Vagina (tissue), 2 donors: ENCODE data around the gene DGKI.

Source experiments
- POLR2A ChIP-seq, 2 donors: fragments of 450-650 bp; IDR thresholded peaks; one replicate each; pipeline ENCODE4 v1.6.1; 2017; ENCODE audit warnings: antibody characterized with exemption in 2 of 2, mild to moderate bottlenecking in 2 of 2, moderate library complexity in 2 of 2
- TF ChIP-seq, protein P1 (sequence below), 3 experiments: fragments of 450-650 bp in 2 of 3; fragments of 200-600 bp in 1 of 3; sonication (generic) in 1 of 3; IDR thresholded peaks; one replicate each; pipeline ENCODE4 v1.5.1; 2017 to 2019; ENCODE audit warnings: antibody characterized with exemption in 3 of 3, mild to moderate bottlenecking in 2 of 3, moderate library complexity in 2 of 3

DNA sequence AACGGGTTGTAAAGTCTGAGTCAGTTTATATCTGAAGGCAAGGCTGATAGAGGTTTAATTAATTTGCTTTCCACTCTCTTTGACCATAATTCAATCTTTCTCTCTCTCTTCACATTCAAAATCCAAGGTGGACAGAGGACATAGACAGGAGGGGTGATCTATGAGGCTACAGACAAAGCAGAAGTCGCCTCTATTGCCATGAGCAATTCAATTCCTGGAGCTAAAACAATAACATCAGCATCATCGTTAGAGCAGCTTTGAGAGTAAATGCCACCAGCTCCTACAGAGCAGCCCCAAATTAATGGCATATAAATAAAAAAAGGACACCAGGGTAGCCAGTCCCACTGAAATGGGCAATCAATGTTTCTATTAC lies 93.2 kb downstream of the DGKI start:
- TF ChIP-seq, protein P1, sequence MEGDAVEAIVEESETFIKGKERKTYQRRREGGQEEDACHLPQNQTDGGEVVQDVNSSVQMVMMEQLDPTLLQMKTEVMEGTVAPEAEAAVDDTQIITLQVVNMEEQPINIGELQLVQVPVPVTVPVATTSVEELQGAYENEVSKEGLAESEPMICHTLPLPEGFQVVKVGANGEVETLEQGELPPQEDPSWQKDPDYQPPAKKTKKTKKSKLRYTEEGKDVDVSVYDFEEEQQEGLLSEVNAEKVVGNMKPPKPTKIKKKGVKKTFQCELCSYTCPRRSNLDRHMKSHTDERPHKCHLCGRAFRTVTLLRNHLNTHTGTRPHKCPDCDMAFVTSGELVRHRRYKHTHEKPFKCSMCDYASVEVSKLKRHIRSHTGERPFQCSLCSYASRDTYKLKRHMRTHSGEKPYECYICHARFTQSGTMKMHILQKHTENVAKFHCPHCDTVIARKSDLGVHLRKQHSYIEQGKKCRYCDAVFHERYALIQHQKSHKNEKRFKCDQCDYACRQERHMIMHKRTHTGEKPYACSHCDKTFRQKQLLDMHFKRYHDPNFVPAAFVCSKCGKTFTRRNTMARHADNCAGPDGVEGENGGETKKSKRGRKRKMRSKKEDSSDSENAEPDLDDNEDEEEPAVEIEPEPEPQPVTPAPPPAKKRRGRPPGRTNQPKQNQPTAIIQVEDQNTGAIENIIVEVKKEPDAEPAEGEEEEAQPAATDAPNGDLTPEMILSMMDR (IDR thresholded peaks at IDR 0.05), result no peak
- no peak for TF ChIP-seq POLR2A (IDR thresholded peaks at IDR 0.05)
